Retina (tissue), 1 donor: ENCODE data around the gene CHI3L1.
A peak's percentile ranks its signal among the peaks of the same experiment; 100 is the strongest.

ENCODE experiments used
- DNase-seq: peaks from one replicate; pipeline ENCODE4 v3.0.0-alpha.2; 2016

Gene CHI3L1

GRCh38 chr1:203167913-203168200 is 18.6 kb downstream of the CHI3L1 start:
- DNase-seq: no peak

- DNase-seq: no peak
Observed at GRCh38 chr1:203167026-203167912, 19.2 kb downstream of the CHI3L1 start.

GRCh38 chr1:203166192-203166940 is 20.1 kb downstream of the CHI3L1 start:
- DNase-seq: no peak

- no peak for DNase-seq
Observed at GRCh38 chr1:203165800-203166161, 20.7 kb downstream of the CHI3L1 start.

GRCh38 chr1:203165101-203165799 is 21.3 kb downstream of the CHI3L1 start:
- DNase-seq: no peak

- no peak for DNase-seq
Observed at GRCh38 chr1:203163891-203164635, 22.4 kb downstream of the CHI3L1 start.

- no peak for DNase-seq
Observed at GRCh38 chr1:203162403-203162802, 24.1 kb downstream of the CHI3L1 start.

GRCh38 chr1:203161703-203162102 is 24.8 kb downstream of the CHI3L1 start:
- no peak for DNase-seq

GRCh38 chr1:203161175-203161574 is 25.3 kb downstream of the CHI3L1 start:
- DNase-seq: no peak

- no peak for DNase-seq
Observed at GRCh38 chr1:203159844-203160243, 26.7 kb downstream of the CHI3L1 start.

GRCh38 chr1:203158960-203159665 is 27.4 kb downstream of the CHI3L1 start:
- no peak for DNase-seq

GRCh38 chr1:203158423-203158822 is 28.1 kb downstream of the CHI3L1 start:
- no peak for DNase-seq

GRCh38 chr1:203156280-203156679 is 30.2 kb downstream of the CHI3L1 start:
- DNase-seq: no peak

- DNase-seq: no peak
Observed at GRCh38 chr1:203153989-203154821, 32.3 kb downstream of the CHI3L1 start.

GRCh38 chr1:203153051-203153988 is 33.2 kb downstream of the CHI3L1 start:
- DNase-seq: peak; percentile 77

GRCh38 chr1:203152158-203153034 is 34.1 kb downstream of the CHI3L1 start:
- DNase-seq: peak; percentile 75

- no peak for DNase-seq
Observed at GRCh38 chr1:203151362-203152157, 34.9 kb downstream of the CHI3L1 start.
